ENCODE measurements around the gene NFATC1.

DNA sequence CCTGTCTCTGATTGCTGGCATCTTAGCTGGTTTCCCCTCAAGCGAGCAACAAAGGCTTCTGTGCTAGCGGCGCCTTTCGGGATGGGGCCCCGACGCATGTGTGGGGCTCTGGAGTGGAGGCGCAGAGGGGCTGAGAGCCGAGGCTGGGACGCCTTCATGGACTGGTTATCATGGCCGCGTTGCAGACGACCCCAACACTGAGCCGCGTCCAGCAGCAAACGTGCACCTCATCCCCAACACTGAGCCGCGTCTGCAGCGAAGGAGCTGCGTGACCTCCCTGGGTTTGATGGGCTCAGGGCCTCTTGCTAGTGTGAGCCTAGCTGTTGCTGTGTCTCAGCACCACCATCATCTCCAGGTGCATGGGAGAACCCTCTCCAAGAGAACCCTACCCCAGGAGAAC lies 160.2 kb downstream of the NFATC1 start:
- TF ChIP-seq, protein P1, sequence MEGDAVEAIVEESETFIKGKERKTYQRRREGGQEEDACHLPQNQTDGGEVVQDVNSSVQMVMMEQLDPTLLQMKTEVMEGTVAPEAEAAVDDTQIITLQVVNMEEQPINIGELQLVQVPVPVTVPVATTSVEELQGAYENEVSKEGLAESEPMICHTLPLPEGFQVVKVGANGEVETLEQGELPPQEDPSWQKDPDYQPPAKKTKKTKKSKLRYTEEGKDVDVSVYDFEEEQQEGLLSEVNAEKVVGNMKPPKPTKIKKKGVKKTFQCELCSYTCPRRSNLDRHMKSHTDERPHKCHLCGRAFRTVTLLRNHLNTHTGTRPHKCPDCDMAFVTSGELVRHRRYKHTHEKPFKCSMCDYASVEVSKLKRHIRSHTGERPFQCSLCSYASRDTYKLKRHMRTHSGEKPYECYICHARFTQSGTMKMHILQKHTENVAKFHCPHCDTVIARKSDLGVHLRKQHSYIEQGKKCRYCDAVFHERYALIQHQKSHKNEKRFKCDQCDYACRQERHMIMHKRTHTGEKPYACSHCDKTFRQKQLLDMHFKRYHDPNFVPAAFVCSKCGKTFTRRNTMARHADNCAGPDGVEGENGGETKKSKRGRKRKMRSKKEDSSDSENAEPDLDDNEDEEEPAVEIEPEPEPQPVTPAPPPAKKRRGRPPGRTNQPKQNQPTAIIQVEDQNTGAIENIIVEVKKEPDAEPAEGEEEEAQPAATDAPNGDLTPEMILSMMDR (IDR thresholded peaks at IDR 0.05 in 4 of 5, conservative IDR thresholded peaks at IDR 0.05 in 1 of 5) = no peak
- no peak for TF ChIP-seq POLR2A (IDR thresholded peaks at IDR 0.05)
